ENCODE results near the gene NLE1. TPM values are rescaled to one million over a fixed set of nuclear protein-coding genes. Genes with fewer than 3 reads are reported as not detected.

Gene NLE1
- polyA plus RNA-seq, 1 donor (not counting 4 experiments of a cell fraction or from before 2014, with no cell fraction given), result 13.5 TPM

- H2AFZ ChIP-seq (ENCODE audit: control insufficient read depth, low read length), result no peak overlapping the region
- peak overlapping the region in 1 of 3 experiments; percentile 25 for H3K4me3 ChIP-seq (ENCODE audit: control insufficient read depth in 2 of 3, extremely low read depth in 1 of 3, insufficient read depth in 2 of 3, low read depth in 1 of 3, low read length in 3 of 3)
- no peaks in the 10 kb centered on the region for H3K27me3 ChIP-seq (ENCODE audit: control insufficient read depth, extremely low read depth, insufficient read depth, low read length)
- H3K9me3 ChIP-seq (ENCODE audit: control insufficient read depth, low read depth, low read length), result no peaks in the 10 kb centered on the region
- H4K20me1 ChIP-seq (ENCODE audit: control insufficient read depth, extremely low read depth, insufficient read depth, low read length), result no peaks in the 10 kb centered on the region
- peaks cover 44% of the 10 kb centered on the region for H3K79me2 ChIP-seq (ENCODE audit: control insufficient read depth, insufficient read depth, low read length)
- peaks cover 68% of the 10 kb centered on the region for H3K4me1 ChIP-seq (ENCODE audit: control insufficient read depth, extremely low read depth, insufficient read depth, low read length)
- peak overlapping the region; percentile 29 for H3K4me2 ChIP-seq (ENCODE audit: control insufficient read depth, extremely low read depth, insufficient read depth, low read depth, low read length)
- H3K27ac ChIP-seq (ENCODE audit: control insufficient read depth, insufficient read depth, low read length), result peak overlapping the region; percentile 54
- dilution Hi-C loops (cut with MboI; ENCODE audit: extremely low pct_ligation_motif_present, low sequenced_read_pairs), result no loop called here
- no peaks in the 10 kb centered on the region for H3K36me3 ChIP-seq (ENCODE audit: control insufficient read depth in 2 of 2, extremely low read depth in 1 of 2, insufficient read depth in 2 of 2, low read length in 2 of 2)
- FAIRE-seq, result peak; percentile 76
- H3K9me1 ChIP-seq (ENCODE audit: control insufficient read depth, extremely low read depth, insufficient read depth, low read length), result no peaks in the 10 kb centered on the region
- peak; percentile 65 for DNase-seq (ENCODE audit: low read depth, low spot score)
- no peak overlapping the region for H3K9ac ChIP-seq (ENCODE audit: control insufficient read depth, extremely low read depth, insufficient read depth, low read length)
- TF ChIP-seq EZH2 (IDR thresholded peaks at IDR 0.05; ENCODE audit: low read length) (no peak), CTCF (optimal IDR thresholded peaks at IDR 0.05 in 1 of 3, IDR thresholded peaks at IDR 0.05 in 1 of 3, conservative IDR thresholded peaks at IDR 0.05 in 1 of 3; ENCODE audit: extremely low read depth in 1 of 3, insufficient read depth in 2 of 3, low read length in 3 of 3) (no peak)
Observed at GRCh38 chr17:35084987-35085386, 57.1 kb downstream of the NLE1 start.

DNA sequence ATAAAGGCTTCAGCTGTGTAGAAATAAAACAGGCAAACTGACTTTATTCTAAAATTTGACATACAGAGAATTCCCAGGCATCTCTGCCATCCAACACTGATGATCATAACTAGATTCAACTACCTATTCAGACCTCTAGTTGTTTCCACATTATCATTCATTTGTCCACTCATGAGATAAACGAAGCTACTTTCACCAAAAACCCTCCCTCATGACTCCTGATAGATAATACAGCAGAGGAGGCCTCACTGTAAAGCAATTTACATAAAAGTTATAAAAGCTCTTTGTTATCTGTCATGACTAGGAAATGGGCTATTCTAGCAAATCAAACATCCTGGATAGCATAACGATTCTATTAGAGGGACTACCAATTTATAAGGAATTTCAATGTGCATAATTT, 59.0 kb downstream of the NLE1 start:
- H3K4me1 ChIP-seq (ENCODE audit: control insufficient read depth, extremely low read depth, insufficient read depth, low read length), result peaks cover 69% of the 10 kb centered on the region
- H3K36me3 ChIP-seq (ENCODE audit: control insufficient read depth in 2 of 2, extremely low read depth in 1 of 2, insufficient read depth in 2 of 2, low read length in 2 of 2), result no peaks in the 10 kb centered on the region
- H3K9ac ChIP-seq (ENCODE audit: control insufficient read depth, extremely low read depth, insufficient read depth, low read length), result peak overlapping the region; percentile 4
- H3K27ac ChIP-seq (ENCODE audit: control insufficient read depth, insufficient read depth, low read length), result peak overlapping the region; percentile 58
- no peaks in the 10 kb centered on the region for H3K9me1 ChIP-seq (ENCODE audit: control insufficient read depth, extremely low read depth, insufficient read depth, low read length)
- no peaks in the 10 kb centered on the region for H3K9me3 ChIP-seq (ENCODE audit: control insufficient read depth, low read depth, low read length)
- no peaks in the 10 kb centered on the region for H3K27me3 ChIP-seq (ENCODE audit: control insufficient read depth, extremely low read depth, insufficient read depth, low read length)
- FAIRE-seq (no peak), DNase-seq (ENCODE audit: low read depth, low spot score) (no peak)
- no peaks in the 10 kb centered on the region for H4K20me1 ChIP-seq (ENCODE audit: control insufficient read depth, extremely low read depth, insufficient read depth, low read length)
- no peak for TF ChIP-seq CTCF (optimal IDR thresholded peaks at IDR 0.05 in 1 of 3, IDR thresholded peaks at IDR 0.05 in 1 of 3, conservative IDR thresholded peaks at IDR 0.05 in 1 of 3; ENCODE audit: extremely low read depth in 1 of 3, insufficient read depth in 2 of 3, low read length in 3 of 3)
- TF ChIP-seq EZH2 (IDR thresholded peaks at IDR 0.05; ENCODE audit: low read length), result no peak
- H2AFZ ChIP-seq (ENCODE audit: control insufficient read depth, low read length), result no peak overlapping the region
- peak overlapping the region; percentile 42 for H3K4me2 ChIP-seq (ENCODE audit: control insufficient read depth, extremely low read depth, insufficient read depth, low read depth, low read length)
- H3K79me2 ChIP-seq (ENCODE audit: control insufficient read depth, insufficient read depth, low read length), result peaks cover 53% of the 10 kb centered on the region
- dilution Hi-C loops (cut with MboI; ENCODE audit: extremely low pct_ligation_motif_present, low sequenced_read_pairs), result no loop called here
- no peak overlapping the region for H3K4me3 ChIP-seq (ENCODE audit: control insufficient read depth in 2 of 3, extremely low read depth in 1 of 3, insufficient read depth in 2 of 3, low read depth in 1 of 3, low read length in 3 of 3)
